GM19240 (cell line): ENCODE measurements around the gene ACOX3.

Experiments used
- DNase-seq: peaks from one replicate; pipeline ENCODE4 v3.0.0; 2011; ENCODE audit warnings: low spot score; ENCODE audit not compliant: insufficient read length

Gene ACOX3

DNA sequence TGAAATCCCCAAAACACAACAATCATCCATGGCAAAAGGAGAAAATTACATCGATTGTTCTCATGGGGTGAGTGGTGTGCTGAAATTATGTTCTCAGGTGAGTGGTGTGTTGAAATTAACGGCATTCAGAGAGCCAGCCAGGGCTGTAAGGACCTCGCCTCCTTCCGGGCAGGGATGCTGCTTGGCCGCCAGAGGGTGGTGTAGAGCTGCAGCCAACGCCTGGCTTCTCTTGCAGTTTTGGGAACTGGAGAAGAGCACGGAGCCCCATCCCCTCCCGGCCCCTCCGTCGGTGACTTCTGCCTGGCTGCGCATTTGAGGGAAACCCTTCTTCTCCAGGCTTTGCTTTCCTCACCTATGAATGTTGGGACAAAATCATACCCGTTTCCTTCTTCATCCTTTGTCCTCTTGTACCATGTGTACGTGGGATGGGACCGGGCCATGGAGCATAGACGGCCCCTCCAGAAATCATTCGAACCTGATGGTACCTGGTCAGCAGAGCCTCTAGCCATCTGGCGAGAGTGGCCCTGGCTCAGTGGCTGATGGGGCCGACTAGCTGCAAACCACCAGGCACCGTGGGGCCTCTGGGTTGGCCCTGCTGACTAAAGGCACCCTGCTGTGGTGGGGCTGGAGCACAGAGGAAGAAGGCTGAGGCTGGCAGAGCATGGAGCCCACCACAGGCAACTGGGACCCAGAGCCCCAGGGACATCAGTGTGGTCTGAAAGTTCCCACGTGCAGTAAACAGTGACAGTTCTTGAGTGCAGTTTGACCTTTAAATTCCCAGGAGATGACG lies 28.4 kb upstream of the ACOX3 start:
- DNase-seq: peak; percentile 63

DNA sequence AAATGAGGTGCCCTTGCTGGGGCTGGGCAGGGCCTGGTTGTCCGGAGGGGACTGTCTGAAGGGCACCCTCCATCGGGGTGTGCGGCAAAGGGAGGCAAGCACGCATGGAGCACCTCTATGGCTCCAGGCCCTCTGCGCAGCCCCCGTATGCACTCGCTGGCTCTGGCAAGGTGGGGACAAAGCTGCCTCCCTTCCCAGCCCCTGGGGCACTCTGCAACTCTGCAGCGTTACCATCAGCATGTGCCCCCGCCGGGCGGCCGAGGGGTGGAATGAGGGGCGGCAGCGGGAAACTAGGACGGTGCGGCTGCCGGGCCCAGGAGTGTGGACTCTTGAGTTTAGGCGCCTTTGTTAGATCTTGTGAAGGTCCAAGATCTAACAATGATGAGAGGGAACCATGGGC lies 26.5 kb upstream of the ACOX3 start:
- no peak for DNase-seq

DNA sequence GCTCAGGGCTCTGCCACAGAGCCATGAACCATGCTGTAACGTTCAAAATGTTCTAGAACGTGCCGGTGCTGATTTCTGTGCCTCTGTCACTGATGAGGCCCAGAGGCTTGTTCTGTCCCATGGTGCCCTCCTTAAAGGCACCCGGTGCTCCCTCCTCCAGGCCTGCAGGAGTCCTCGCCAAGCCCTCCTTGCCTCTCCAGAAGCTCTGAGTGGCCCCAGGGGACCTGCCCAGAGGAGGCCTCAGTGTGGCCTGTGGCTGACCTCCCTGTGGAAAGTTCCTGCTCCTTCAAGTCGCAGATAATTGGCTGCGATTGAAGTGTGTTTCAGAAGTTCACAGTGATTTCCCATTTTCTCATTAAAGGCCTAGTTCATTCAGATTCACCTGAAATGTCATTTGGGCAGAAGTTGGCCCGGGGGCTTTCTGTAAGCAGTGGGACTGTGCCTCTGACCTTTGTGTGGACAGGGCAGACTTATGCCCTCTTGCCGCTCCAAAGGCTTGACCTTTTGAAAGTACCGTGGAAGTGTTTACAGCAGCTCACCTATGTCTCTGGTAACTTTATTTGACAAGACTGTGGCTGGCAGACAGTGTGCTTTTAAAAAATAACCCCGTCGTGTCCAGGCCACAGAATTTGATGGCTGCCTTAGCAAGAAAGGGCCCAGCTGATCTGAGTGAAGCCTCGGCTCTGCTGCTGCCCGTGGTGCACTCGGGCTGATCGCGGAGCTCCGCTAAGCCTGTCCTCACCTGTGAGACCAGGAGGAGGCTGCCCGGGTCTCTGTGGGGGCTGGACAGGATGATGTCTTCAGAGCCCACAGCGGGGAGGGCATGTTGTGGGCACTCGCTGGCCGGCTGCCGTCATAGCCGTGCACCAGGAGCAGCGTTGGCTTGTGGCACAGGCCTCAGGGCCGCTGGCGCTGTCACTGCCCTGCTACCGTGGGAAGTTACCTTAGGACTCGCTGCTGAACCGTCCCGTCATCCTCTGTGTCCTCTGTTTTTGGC lies 25.4 kb upstream of the ACOX3 start:
- no peak for DNase-seq

DNA sequence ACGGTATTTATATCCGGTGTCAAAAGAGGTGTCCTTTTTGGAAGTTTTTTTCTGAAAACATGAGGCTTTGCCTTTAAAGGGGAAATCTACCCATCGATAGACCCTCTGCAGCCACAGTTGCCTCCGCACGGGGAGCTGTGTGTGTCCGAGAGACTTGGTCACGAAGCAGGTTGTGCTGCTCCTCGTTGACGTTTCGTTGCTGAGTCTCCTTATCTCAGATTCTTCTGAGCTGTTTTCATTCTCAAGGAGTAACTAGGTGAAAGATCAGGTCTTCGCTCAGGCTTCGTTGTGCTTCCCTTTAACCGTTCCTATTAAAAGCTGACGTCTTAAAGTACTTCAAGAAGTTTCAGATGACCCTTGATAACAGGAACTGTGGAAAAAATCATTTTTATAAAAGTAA lies 23.9 kb upstream of the ACOX3 start:
- no peak for DNase-seq

DNA sequence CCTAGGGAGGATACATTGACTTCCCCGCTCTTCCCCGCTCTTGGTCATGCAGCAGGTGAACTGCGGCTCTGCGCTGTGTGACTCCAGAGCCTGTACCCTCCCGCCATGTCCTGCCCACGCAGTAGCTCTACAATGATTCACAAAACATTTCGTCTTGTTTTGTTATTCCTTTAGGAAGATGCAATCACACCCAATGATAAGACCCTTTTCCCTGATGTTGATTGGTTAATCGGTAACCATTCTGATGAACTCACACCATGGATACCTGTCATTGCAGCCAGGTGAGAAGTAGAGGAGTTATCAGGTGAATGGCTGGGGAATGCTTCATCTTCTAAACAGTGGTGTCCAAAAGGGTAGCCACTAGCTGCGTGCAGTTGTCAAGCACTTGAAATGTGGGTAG lies 23.3 kb upstream of the ACOX3 start:
- DNase-seq: no peak

DNA sequence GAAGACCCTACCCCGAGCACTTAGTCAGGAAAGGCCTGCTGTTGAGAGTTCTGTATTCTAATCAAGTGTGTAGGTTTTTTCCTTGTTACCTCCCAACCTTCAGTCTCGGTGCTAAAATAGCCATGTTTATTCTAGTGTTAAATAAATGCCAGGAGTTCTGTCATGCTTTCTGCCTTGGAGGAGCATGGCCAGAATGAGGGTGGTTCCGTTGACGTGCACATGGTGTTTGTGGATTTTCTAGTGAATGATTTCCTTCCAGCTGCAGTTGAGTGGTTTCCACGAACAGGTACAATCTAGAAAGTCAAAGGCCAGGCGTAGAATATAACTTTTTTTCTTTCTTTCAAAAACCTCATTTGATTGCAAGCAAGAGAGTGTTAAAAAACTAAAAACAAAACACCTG lies 21.1 kb upstream of the ACOX3 start:
- no peak for DNase-seq

DNA sequence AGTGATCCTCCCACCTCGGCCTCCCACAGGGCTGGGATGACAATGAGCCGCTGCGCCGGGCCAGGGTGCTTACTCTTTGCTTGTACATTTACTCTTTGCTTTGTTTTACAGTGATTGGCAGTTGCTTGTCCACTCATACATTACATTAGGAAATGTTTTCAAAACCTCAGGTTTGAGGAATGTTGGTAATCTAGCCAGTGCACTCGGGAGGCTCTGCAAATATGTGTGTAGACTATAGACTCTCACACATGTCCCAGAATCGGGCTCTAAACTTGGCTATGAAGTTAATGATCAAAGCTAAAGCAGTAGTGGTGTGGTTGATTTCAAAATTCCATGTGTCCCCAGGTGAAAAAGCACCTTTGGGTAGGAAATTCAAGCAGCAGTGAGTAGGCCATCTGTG lies 20.6 kb upstream of the ACOX3 start:
- no peak for DNase-seq

DNA sequence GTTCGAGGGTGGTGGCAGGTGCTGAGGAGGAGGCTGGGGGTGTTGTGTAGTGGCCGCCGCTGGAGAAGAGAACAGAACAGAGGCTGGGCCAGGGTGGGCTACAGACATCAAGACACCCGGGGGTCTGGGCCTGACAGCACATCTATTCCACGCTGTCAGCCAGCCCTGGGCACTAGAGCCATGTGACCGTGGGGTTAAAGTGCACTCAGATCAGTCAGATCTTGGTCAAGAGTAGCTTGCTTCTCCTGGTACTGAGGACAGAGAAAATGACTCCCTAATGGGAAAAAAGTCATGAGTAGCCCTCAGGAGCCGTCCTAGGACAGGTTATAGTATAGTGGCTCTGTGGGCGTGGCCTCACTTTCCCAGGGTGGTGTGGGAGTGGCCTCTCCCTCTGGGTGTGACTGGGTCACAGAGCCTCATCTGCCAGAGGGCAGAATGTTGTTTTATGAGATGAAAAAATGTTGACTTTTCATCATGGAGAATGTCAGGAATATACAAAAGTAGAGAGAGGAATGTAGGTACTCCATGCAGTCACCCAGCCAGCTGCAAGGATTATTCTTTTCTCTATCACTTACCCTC lies 19.4 kb upstream of the ACOX3 start:
- no peak for DNase-seq

DNA sequence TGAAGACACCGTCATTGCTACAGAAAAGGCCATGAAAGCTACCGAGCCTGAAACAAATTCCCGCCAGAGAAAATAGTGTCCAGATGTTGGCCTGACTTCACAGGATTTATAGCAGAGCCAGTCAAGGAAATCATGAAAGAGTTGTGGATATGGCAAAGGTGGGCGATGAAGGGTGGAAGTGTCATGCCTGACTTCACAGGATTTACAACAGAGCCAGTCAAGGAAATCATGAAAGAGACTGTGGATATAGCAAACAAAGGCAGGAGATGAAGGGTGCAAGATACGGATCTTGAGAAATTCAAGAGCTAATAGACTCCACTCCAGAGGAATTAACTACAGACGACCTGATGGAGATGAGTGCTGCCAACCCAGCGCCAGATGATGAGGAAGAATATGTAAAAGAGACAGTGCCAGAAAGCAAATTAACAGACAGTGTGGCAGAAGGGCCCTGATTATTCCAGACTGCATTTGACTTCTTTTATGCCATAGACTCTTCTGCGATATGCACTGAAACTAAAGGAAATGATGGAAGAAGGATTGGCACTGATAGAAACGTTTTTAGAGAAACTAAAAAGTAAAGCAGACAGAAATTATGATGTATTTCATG lies 17.2 kb upstream of the ACOX3 start:
- DNase-seq: no peak

DNA sequence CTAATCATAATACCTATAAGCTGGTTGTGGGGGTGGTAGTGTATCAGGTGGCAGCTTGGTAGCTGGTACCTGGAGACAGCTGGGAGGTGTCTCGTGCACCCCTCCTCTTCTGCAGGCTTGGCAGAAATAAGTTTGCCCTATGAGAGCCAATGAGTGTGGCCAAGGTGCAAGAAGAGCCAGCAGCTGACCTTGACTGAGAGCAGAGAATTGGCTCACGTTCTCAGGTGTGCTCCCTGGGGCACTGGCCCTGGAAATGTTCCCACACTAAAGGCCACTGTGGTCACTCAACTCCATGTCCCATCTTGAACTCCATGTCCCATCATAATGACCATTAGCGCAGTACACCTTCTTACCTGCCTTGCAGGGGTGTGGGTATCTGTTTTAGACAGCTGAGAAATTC lies 13.4 kb upstream of the ACOX3 start:
- DNase-seq: no peak

DNA sequence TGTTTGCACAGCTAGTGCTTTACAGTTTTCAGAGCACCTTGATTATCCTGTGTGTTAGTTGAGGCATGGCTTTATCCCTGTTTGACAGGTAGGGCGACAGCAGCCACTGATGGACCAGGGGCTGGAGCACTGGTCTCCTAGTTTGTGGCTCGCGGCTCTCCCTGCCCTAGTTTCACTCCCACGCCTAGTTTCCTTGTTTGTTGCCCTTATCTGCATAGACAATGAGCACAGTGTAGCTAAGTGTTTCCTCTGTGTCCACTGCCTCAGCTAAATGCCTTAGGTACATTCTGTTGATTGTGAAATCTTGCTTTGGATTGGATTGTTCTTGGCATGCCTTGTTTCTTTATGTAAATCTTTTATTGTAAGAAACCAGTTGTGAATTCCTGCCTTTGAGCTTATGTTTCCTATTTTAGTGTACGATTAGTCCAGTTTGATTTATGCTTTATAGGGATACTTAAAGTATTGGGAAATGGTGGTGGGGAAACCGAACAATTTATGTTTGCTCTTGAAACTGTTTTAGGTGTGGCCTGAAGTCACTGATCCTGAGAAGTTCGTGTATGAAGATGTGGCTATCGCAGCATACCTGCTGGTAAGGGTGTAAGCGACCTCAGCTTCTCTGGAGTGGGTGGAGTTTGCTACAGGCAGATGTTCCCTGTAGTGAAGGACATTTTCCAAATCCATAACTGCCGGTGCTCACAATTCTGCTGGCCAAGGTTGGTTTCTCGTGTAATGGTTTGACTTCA lies 11.1 kb upstream of the ACOX3 start:
- DNase-seq: no peak

DNA sequence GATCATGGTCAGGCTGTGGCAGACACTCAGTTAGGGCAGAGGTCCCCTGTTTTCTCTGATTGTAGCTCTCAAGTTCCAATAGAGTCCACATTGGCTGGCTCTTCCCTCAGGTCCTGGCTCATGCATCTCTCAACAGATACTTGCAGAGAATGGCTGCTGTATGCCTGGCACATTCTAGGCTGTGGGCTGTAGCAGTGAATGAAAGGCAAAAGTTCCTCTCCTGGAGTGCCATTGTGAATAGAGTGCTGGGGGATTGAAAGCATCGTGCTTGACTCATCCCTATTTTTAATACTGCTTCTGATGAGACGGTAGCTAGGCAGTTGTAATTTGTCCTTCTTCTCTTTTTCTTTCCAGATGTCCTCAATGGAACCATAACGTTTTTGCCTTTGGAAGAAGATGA lies 5.6 kb upstream of the ACOX3 start:
- no peak for DNase-seq

DNA sequence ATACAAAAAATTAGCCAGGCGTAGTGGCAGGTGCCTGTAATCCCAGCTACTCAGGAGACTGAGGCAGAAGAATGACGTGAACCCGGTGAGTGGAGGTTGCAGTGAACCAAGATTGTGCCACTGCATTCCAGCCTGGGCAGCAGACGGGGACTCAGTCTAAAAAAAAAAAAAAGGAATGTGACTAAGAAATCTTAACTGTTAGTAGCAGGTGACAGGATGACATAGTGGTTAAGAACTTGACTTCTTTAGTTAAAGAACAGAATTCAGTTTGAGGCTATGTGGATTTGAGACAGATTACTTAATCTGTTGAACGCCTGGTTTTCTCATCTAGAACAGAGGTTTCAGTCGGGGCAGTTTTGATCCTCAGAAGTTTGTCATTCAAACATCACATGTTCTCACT lies 3.3 kb upstream of the ACOX3 start:
- DNase-seq: no peak

DNA sequence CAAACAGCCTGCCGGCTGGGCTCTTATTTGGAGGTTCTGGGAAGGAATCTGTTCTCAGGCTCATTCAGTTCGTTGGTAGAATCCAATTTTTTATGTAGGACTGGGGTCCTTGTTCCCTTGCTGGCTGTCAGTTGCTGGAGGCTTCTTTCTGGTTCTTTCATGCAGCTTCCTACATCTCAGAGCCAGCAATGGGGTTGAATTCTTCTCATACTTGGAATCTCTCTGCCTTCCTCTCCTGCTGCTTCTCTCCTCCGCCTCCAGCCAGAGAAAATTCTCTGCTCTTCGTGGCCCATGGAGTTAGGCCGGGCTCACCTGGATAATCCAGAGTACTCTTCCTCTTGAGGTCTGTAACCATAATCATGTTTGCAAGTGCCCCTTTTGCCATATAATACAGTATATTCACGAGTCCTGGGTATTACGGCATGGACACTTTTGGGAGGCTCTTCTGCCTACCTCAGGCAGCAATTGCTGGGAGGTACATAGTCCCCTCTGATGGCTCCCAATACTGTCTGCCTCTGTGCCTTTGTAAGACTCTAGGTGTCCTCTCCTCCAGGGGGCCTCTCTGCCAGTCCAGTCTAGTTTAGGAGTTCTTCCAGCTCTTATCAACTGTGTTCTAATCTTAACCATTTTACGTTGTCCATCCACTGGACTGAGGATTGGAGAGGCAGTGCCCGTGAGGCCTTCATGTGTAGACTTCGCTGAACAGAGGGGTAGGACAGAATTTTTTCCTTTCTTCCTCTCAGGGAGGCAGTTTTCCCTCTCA lies 2.3 kb upstream of the ACOX3 start:
- DNase-seq: no peak

DNA sequence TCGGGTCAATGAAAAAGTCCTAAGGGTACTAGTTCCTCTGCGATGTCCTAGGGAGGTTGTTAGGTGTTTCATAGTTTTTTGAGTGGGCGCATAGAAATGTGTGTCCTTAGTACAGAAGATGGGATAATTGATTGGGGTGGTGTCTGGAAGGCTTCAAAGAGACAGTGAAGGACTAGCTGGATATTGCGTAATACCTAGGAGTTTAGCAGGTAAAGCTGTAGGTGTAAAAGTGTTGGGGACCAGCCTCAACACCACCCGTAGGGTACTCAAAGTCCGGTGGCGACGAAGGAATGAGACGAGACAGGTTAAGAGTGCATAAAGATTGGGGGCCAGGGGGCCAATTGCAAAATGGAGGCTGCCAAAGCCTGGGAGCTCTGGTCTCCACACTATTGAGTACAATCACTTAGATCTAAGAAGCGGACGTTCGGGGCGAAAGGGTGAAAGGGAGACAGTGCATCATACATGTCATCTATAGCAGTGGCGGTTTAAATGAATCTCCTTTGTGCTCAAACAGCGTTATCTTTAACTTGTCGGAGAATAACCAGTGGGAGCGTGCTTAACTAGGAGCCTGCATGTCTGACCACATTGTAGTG lies 1.1 kb upstream of the ACOX3 start:
- no peak for DNase-seq

DNA sequence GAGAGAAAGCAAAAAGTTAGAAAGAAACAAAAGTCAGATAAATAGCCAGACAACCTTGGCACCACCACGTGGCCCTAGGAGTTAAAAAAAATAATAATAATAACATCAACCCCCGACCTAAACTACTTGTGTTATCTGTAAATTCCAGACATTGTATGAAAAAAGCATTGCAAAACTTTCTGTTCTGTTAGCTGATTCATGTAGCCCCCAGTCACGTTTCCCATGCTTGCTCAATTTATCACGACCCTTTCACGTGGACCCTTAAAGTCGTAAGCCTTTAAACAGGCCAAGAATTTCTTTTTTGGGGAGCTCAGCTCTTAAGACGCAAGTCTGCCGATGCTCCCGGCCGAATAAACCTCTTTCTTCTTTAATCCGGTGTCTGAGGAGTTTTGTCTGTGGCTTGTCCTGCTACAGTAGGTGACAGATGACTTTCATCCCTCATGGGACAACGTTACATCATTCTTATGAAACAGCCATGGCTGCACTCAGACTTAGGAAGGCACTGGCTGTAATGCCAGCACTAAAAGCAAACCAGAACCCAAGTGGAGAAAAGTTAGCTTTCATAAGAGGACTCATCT lies 520 bp downstream of the ACOX3 start:
- DNase-seq: no peak

DNA sequence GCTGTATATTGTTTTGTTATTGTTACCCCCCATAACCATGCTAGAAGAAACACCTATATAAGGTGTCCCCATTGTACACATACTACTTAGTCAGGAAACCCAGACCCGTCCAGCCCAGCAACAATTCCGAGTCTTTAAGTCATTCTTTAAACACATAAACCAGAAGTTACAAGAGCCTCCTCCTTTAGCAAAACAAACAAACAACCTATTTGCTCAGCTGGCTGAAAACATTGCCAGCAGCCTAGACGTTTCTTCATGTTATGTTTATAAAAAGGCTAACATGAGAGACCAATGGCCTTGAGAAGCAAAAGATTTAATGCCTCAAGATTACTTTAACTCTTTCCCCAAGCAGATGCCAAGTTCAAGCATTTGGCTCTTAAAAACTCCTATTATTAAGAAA lies 1.4 kb downstream of the ACOX3 start:
- DNase-seq: no peak

DNA sequence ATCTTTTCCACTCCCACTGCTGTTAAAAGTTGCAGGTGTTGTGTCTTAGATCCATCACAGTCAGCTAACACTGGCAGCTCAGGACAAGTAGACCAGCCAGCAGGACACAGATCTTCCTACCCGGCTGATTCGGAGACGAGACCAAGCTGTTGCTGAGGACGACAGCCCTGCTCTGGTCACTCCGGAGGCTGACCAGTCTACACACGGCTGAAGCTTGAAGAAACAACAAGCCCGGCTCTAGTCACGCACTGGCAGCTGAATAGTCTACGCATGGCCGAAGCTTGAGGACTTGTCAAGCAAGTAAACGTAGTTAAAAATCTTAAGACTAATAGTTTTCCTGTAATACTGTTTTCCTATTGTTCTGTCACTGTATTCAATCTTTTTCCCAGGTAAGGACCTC lies 1.8 kb downstream of the ACOX3 start:
- no peak for DNase-seq

DNA sequence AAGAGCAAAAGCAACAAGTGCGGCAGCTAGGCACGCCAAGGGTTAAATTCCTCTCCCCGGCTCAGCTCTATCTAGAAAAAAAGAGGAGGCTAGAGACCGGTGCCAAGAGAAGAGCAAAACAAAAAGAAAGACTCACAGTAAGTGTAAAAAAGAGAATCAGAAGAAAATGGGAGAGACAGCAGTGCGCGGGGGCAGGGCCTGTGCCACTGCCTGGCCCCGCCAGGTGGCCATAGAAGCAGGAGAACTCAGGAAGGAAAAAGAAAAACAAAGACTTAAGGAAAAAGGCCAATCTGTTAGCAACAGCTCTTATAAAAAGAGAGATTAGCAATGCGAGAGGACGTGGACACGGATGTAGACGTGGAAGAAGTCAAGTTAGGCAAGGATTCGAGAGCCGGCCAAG lies 3.2 kb downstream of the ACOX3 start:
- DNase-seq: no peak
